ENCODE measurements around the gene CARD11. TPM values are rescaled to one million over a fixed set of nuclear protein-coding genes. Genes with fewer than 3 reads are reported as not detected.

CARD11 gene
- total and polyA plus RNA-seq, 2 experiments from 2014 or later: 17.7 to 29.0 TPM

DNA sequence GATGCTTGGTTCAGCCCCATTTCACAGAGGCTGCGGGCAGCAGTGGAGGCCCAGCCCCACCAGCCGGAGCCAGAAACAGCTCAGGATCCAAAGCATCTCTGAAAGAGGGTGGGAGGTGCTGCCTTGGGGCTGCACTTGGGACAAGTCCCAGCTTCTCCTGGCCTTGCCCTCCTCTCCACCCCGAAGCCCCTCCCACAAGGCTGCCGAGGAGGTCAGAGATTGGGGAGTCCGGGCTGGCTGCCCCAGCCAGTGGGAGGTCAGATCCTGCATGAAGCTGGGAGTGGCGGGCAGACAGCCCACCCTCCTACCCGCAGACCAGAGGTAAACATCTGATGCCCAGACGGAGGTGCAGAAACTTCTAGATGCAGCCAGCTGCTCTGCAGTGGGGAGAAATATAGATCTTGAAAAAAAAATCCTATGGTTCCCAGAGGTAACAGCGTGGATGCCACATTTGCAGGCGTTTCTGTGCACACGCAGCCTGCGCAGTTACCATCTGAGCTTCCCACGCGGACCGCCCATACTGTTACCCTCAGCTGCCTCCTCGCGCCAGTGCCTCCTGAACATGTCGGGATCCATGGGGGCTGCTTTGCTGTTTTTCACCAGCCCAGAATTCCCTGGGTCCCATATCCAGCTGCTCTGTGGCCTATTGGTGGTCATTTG, 162.7 kb downstream of the CARD11 start:
- peaks cover 39% of the 10 kb centered on the region for H3K4me1 Mint-ChIP-seq
- no peaks in the 10 kb centered on the region for H3K9me3 Mint-ChIP-seq
- H4K20me1 ChIP-seq (replicated peaks; ENCODE audit: insufficient read depth): no peaks in the 10 kb centered on the region
- H3K36me3 Mint-ChIP-seq (ENCODE audit: low read depth): no peaks in the 10 kb centered on the region
- H3K4me3 ChIP-seq: no peak overlapping the region
- H3K27ac Mint-ChIP-seq: no peak overlapping the region
- ATAC-seq: peak; percentile 81
- H3K4me2 ChIP-seq: peak overlapping the region; percentile 38; the same call in 1 of the 2 replicates
- peaks cover 20% of the 10 kb centered on the region for H3K4me1 ChIP-seq (ENCODE audit: insufficient read depth)
- H3K27me3 ChIP-seq (ENCODE audit: insufficient read depth): no peaks in the 10 kb centered on the region
- H3K27me3 Mint-ChIP-seq (ENCODE audit: insufficient read depth, low read depth, poor library complexity): peaks cover 10% of the 10 kb centered on the region
- DNase-seq (ENCODE audit: low spot score): peak; percentile 79
- H2AFZ ChIP-seq: peak overlapping the region; percentile 66
- H3K27ac ChIP-seq (ENCODE audit: low read depth): no peak overlapping the region
- H3K9me2 ChIP-seq (ENCODE audit: insufficient read depth): no peaks in the 10 kb centered on the region
- no peaks in the 10 kb centered on the region for H3K79me2 ChIP-seq (replicated peaks; ENCODE audit: insufficient read depth)
- TF ChIP-seq, protein P1, sequence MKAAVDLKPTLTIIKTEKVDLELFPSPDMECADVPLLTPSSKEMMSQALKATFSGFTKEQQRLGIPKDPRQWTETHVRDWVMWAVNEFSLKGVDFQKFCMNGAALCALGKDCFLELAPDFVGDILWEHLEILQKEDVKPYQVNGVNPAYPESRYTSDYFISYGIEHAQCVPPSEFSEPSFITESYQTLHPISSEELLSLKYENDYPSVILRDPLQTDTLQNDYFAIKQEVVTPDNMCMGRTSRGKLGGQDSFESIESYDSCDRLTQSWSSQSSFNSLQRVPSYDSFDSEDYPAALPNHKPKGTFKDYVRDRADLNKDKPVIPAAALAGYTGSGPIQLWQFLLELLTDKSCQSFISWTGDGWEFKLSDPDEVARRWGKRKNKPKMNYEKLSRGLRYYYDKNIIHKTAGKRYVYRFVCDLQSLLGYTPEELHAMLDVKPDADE (IDR thresholded peaks at IDR 0.05): no peak
- TF ChIP-seq EZH2phosphoT487 (IDR thresholded peaks at IDR 0.05; ENCODE audit: unreplicated experiment): no peak
- TF ChIP-seq STAT1 (IDR thresholded peaks at IDR 0.05; ENCODE audit: unreplicated experiment): no peak
- no peak for TF ChIP-seq POLR2AphosphoS5 (IDR thresholded peaks at IDR 0.05; ENCODE audit: low read depth)
- TF ChIP-seq, protein P2, sequence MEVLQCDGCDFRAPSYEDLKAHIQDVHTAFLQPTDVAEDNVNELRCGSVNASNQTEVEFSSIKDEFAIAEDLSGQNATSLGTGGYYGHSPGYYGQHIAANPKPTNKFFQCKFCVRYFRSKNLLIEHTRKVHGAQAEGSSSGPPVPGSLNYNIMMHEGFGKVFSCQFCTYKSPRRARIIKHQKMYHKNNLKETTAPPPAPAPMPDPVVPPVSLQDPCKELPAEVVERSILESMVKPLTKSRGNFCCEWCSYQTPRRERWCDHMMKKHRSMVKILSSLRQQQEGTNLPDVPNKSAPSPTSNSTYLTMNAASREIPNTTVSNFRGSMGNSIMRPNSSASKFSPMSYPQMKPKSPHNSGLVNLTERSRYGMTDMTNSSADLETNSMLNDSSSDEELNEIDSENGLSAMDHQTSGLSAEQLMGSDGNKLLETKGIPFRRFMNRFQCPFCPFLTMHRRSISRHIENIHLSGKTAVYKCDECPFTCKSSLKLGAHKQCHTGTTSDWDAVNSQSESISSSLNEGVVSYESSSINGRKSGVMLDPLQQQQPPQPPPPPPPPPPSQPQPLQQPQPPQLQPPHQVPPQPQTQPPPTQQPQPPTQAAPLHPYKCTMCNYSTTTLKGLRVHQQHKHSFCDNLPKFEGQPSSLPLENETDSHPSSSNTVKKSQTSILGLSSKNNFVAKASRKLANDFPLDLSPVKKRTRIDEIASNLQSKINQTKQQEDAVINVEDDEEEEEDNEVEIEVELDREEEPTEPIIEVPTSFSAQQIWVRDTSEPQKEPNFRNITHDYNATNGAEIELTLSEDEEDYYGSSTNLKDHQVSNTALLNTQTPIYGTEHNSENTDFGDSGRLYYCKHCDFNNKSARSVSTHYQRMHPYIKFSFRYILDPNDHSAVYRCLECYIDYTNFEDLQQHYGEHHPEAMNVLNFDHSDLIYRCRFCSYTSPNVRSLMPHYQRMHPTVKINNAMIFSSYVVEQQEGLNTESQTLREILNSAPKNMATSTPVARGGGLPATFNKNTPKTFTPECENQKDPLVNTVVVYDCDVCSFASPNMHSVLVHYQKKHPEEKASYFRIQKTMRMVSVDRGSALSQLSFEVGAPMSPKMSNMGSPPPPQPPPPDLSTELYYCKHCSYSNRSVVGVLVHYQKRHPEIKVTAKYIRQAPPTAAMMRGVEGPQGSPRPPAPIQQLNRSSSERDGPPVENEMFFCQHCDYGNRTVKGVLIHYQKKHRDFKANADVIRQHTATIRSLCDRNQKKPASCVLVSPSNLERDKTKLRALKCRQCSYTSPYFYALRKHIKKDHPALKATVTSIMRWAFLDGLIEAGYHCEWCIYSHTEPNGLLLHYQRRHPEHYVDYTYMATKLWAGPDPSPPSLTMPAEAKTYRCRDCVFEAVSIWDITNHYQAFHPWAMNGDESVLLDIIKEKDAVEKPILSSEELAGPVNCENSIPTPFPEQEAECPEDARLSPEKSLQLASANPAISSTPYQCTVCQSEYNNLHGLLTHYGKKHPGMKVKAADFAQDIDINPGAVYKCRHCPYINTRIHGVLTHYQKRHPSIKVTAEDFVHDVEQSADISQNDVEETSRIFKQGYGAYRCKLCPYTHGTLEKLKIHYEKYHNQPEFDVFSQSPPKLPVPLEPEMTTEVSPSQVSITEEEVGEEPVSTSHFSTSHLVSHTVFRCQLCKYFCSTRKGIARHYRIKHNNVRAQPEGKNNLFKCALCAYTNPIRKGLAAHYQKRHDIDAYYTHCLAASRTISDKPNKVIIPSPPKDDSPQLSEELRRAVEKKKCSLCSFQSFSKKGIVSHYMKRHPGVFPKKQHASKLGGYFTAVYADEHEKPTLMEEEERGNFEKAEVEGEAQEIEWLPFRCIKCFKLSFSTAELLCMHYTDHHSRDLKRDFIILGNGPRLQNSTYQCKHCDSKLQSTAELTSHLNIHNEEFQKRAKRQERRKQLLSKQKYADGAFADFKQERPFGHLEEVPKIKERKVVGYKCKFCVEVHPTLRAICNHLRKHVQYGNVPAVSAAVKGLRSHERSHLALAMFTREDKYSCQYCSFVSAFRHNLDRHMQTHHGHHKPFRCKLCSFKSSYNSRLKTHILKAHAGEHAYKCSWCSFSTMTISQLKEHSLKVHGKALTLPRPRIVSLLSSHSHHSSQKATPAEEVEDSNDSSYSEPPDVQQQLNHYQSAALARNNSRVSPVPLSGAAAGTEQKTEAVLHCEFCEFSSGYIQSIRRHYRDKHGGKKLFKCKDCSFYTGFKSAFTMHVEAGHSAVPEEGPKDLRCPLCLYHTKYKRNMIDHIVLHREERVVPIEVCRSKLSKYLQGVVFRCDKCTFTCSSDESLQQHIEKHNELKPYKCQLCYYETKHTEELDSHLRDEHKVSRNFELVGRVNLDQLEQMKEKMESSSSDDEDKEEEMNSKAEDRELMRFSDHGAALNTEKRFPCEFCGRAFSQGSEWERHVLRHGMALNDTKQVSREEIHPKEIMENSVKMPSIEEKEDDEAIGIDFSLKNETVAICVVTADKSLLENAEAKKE (CRISPR knock-in tag; IDR thresholded peaks at IDR 0.05): no peak
- no peak for TF ChIP-seq ZNF331 (CRISPR knock-in tag; IDR thresholded peaks at IDR 0.05; ENCODE audit: low read depth)
- TF ChIP-seq, protein P3, sequence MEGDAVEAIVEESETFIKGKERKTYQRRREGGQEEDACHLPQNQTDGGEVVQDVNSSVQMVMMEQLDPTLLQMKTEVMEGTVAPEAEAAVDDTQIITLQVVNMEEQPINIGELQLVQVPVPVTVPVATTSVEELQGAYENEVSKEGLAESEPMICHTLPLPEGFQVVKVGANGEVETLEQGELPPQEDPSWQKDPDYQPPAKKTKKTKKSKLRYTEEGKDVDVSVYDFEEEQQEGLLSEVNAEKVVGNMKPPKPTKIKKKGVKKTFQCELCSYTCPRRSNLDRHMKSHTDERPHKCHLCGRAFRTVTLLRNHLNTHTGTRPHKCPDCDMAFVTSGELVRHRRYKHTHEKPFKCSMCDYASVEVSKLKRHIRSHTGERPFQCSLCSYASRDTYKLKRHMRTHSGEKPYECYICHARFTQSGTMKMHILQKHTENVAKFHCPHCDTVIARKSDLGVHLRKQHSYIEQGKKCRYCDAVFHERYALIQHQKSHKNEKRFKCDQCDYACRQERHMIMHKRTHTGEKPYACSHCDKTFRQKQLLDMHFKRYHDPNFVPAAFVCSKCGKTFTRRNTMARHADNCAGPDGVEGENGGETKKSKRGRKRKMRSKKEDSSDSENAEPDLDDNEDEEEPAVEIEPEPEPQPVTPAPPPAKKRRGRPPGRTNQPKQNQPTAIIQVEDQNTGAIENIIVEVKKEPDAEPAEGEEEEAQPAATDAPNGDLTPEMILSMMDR (conservative IDR thresholded peaks at IDR 0.05; ENCODE audit: low read depth in 2 of 2): no peak
- TF ChIP-seq CREB1 (CRISPR knock-in tag; IDR thresholded peaks at IDR 0.05; ENCODE audit: low read depth): no peak
- no peak for TF ChIP-seq JUNB (IDR thresholded peaks at IDR 0.05; ENCODE audit: unreplicated experiment)
- H3K4me3 Mint-ChIP-seq: no peak overlapping the region; the same call in 2 of the 3 replicates
- no peaks in the 10 kb centered on the region for H3K36me3 ChIP-seq (ENCODE audit: insufficient read depth)
- H3F3A ChIP-seq (replicated peaks; ENCODE audit: low read depth): peaks cover 16% of the 10 kb centered on the region
